Vagina (tissue), 2 donors: ENCODE results near the gene NUP98.

Experiments
- POLR2A ChIP-seq, 2 donors: fragments of 450-650 bp; IDR thresholded peaks; one replicate each; pipeline ENCODE4 v1.6.1; 2017; ENCODE audit warnings: antibody characterized with exemption in 2 of 2, mild to moderate bottlenecking in 2 of 2, moderate library complexity in 2 of 2
- POLR2AphosphoS5 ChIP-seq, 2 donors: sonication (generic); formaldehyde crosslinking; IDR thresholded peaks; one replicate each; pipeline ENCODE4 v1.9.0; 2017; ENCODE audit warnings: antibody characterized with exemption in 2 of 2, mild to moderate bottlenecking in 2 of 2, low read depth in 1 of 2; ENCODE audit not compliant: insufficient read depth in 1 of 2
- TF ChIP-seq, protein P1 (sequence below), 3 experiments: fragments of 450-650 bp in 2 of 3; fragments of 200-600 bp in 1 of 3; sonication (generic) in 1 of 3; IDR thresholded peaks; one replicate each; pipeline ENCODE4 v1.5.1; 2017 to 2019; ENCODE audit warnings: antibody characterized with exemption in 3 of 3, mild to moderate bottlenecking in 2 of 3, moderate library complexity in 2 of 3

DNA sequence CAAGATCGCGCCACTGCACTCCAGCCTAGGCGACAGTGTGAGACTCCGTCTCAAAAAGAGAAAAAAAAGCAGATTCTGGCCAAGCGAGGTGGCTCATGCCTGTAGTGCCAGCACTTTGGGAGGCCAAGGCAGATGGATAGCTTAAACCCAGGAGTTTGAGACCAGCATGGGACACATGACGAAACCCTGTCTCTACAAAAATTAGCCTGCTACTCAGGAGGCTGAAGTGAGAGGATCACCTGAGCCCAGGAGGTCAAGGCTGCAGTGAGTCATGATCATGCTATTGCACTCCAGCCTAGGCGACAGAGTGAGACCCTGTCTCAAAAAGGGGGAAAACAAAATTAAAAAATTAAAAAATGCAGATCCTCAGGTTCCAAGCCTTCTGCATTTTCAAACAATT is 25.0 kb upstream of the NUP98 start:
- TF ChIP-seq POLR2A (IDR thresholded peaks at IDR 0.05) (no peak), POLR2AphosphoS5 (IDR thresholded peaks at IDR 0.05; ENCODE audit: insufficient read depth in 1 of 2, low read depth in 1 of 2) (no peak)
- TF ChIP-seq, protein P1, sequence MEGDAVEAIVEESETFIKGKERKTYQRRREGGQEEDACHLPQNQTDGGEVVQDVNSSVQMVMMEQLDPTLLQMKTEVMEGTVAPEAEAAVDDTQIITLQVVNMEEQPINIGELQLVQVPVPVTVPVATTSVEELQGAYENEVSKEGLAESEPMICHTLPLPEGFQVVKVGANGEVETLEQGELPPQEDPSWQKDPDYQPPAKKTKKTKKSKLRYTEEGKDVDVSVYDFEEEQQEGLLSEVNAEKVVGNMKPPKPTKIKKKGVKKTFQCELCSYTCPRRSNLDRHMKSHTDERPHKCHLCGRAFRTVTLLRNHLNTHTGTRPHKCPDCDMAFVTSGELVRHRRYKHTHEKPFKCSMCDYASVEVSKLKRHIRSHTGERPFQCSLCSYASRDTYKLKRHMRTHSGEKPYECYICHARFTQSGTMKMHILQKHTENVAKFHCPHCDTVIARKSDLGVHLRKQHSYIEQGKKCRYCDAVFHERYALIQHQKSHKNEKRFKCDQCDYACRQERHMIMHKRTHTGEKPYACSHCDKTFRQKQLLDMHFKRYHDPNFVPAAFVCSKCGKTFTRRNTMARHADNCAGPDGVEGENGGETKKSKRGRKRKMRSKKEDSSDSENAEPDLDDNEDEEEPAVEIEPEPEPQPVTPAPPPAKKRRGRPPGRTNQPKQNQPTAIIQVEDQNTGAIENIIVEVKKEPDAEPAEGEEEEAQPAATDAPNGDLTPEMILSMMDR (IDR thresholded peaks at IDR 0.05) = no peak
